Measurements from ENCODE around the gene LINC00237. TPM values are rescaled to one million over a fixed set of nuclear protein-coding genes. Genes with fewer than 3 reads are reported as not detected.

Gene LINC00237
- total RNA-seq, 1 donor from 2014 or later: not detected

GRCh38 chr20:21101932-21102575 lies 4.1 kb downstream of the LINC00237 start:
- peaks cover 54% of the 10 kb centered on the region for H3K4me1 ChIP-seq
- H3K4me3 ChIP-seq: peak overlapping the region; percentile 19 to 20

DNA sequence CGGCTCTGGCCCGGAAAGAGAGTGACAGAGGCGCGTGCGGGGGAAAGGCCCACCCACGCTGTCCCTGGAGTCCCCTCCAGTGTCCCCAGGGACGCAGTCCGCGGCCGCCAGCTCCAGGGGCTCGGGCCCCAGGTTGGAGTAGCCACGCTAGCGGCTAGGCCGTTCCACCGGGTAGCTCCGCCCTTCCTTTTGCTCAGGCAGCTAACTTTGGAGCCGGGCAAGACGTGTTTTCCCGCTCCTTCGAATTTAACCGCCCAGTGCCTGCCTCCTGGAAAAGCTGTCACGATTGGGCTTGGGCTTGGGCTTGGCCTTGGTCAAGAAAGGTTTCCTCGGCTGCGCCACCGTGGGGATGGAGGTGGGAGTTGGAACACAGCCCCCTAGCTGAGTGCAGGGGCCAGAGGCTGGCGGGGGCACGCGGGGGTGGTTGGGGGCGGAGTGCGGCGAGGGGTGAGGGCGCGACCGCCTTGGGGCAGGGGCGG lies 4.7 kb downstream of the LINC00237 start:
- TF ChIP-seq POLR2AphosphoS5 (IDR thresholded peaks at IDR 0.05; ENCODE audit: insufficient read depth in 1 of 2, low read depth in 1 of 2): no peak
- no peak for TF ChIP-seq POLR2A (IDR thresholded peaks at IDR 0.05)
- TF ChIP-seq, protein P1, sequence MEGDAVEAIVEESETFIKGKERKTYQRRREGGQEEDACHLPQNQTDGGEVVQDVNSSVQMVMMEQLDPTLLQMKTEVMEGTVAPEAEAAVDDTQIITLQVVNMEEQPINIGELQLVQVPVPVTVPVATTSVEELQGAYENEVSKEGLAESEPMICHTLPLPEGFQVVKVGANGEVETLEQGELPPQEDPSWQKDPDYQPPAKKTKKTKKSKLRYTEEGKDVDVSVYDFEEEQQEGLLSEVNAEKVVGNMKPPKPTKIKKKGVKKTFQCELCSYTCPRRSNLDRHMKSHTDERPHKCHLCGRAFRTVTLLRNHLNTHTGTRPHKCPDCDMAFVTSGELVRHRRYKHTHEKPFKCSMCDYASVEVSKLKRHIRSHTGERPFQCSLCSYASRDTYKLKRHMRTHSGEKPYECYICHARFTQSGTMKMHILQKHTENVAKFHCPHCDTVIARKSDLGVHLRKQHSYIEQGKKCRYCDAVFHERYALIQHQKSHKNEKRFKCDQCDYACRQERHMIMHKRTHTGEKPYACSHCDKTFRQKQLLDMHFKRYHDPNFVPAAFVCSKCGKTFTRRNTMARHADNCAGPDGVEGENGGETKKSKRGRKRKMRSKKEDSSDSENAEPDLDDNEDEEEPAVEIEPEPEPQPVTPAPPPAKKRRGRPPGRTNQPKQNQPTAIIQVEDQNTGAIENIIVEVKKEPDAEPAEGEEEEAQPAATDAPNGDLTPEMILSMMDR (IDR thresholded peaks at IDR 0.05): no peak
- Histone ChIP-seq H3K9me3 (no peaks in the 10 kb centered on the region), H3K36me3 (no peaks in the 10 kb centered on the region), H3K4me1 (peaks cover 54% of the 10 kb centered on the region), H3K4me3 (peak overlapping the region; percentile 19 to 20), H3K27ac (no peak overlapping the region), H3K27me3 (peaks cover 34% of the 10 kb centered on the region)
- intact Hi-C loops (cut with DNase I): no loop called here
- no peak for DNase-seq (ENCODE audit: extremely low spot score in 2 of 2)

More at GRCh38 chr20:21101932-21102575, 4.1 kb downstream of the LINC00237 start:
- intact Hi-C loops (cut with DNase I): no loop called here
- DNase-seq (ENCODE audit: extremely low spot score in 2 of 2): no peak
- H3K9me3 ChIP-seq: no peaks in the 10 kb centered on the region
- H3K27me3 ChIP-seq: peaks cover 34% of the 10 kb centered on the region
- H3K27ac ChIP-seq: no peak overlapping the region
- TF ChIP-seq POLR2AphosphoS5 (IDR thresholded peaks at IDR 0.05; ENCODE audit: insufficient read depth in 1 of 2, low read depth in 1 of 2) (no peak), POLR2A (IDR thresholded peaks at IDR 0.05) (no peak)
- TF ChIP-seq, protein P1 (IDR thresholded peaks at IDR 0.05): no peak
- H3K36me3 ChIP-seq: no peaks in the 10 kb centered on the region

DNA sequence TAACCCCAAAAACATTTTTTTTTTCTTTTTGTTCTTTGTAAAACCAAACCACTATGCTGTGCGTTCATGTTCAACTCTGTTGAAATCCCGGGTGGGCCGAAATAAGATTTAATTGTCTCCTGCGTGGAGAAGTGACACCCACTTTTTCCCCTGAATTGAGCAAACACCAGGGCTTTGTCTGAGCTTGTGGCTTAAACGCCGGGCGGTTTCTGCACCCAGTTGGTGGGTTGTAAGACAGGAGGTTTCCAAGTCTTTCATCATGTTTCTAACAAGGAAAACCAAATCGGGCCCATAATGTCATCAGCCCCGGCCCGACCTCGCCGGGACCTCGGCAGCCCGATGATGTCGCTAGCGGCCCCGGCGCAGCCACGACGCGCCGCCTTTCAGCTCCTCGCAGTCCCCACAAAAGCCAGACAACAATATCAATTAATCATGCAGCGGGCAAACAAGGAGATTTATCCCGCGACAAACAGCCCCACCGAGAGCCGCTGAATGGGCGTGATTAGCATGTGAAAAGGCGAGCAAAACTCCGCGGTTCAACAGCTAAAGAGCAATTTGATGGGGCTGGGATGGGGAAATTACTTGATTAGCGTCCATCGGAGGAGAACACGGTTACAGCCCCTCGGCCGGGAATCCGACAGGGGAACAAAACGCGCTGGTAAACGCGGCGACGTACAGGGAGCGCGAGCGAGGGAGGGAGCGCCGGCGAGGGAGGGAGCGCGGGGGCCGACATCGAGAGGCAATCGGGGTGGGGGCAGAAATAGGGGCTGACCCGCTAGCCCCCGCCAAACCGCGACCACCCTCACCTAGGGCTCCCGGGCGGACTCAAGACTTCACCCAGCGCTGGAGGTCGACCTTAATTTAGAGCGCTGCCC lies 5.3 kb downstream of the LINC00237 start:
- peak overlapping the region; percentile 19 to 20 for H3K4me3 ChIP-seq
- TF ChIP-seq POLR2AphosphoS5 (IDR thresholded peaks at IDR 0.05; ENCODE audit: insufficient read depth in 1 of 2, low read depth in 1 of 2): no peak
- TF ChIP-seq, protein P1 (IDR thresholded peaks at IDR 0.05): no peak
- H3K36me3 ChIP-seq: no peaks in the 10 kb centered on the region
- peaks cover 48% of the 10 kb centered on the region for H3K4me1 ChIP-seq
- intact Hi-C loops (cut with DNase I): no loop called here
- no peak for DNase-seq (ENCODE audit: extremely low spot score in 2 of 2)
- peaks cover 29% of the 10 kb centered on the region for H3K27me3 ChIP-seq
- no peak overlapping the region for H3K27ac ChIP-seq
- no peaks in the 10 kb centered on the region for H3K9me3 ChIP-seq

GRCh38 chr20:21099751-21100577 lies 6.2 kb downstream of the LINC00237 start:
- intact Hi-C loops (cut with DNase I): no loop called here
- peak overlapping the region; percentile 19 to 20 for H3K4me3 ChIP-seq
- peaks cover 39% of the 10 kb centered on the region for H3K4me1 ChIP-seq
- DNase-seq (ENCODE audit: extremely low spot score in 2 of 2): no peak
- TF ChIP-seq POLR2A (IDR thresholded peaks at IDR 0.05) (no peak), POLR2AphosphoS5 (IDR thresholded peaks at IDR 0.05; ENCODE audit: insufficient read depth in 1 of 2, low read depth in 1 of 2) (no peak)
- TF ChIP-seq, protein P1 (IDR thresholded peaks at IDR 0.05): no peak
- no peak overlapping the region for H3K27ac ChIP-seq
- no peaks in the 10 kb centered on the region for H3K36me3 ChIP-seq
- no peaks in the 10 kb centered on the region for H3K9me3 ChIP-seq
- H3K27me3 ChIP-seq: peaks cover 22% of the 10 kb centered on the region
